ENCODE data around the gene PHF12. TPM values are rescaled to one million over a fixed set of nuclear protein-coding genes. Genes with fewer than 3 reads are reported as not detected.

The PHF12 gene
- 10 to 100 TPM; 42.3 to 48.1 (median 46.4) TPM for polyA plus RNA-seq (ENCODE audit: insufficient read length in 4 of 4)

DNA sequence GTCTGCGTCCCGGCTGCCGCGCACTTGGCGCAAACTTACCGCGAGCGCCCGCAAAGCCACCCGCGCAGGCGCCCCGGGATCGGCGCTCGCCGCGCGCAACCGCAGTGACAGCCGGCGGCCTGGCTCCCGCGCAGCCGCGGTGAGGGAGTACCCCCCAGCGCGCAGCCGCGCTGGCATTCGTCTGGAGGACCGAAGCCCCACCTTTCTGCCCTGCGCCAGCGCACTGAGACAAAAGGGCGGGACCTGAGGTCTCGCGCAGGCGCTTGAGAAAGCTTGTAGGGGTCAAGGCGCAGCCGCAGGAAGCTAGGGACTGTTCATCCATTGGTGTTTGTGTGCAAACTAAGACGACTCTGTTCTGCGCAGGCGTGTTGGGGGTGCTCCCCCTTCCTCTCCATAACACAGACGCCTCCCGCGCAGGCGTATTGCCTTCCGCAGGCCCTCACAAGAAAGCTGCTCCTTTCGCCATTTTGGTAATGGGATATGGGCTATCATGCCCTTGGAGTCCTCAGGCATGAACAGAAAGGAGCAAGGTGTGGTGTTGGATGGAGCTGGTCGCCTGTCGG is at the start of gene PHF12:
TSS of gene PHF12 (minus strand) at position 91 of the 563 bp plus-strand sequence. CDS start 558 bp downstream, outside the sequence.
- DNase-seq (ENCODE audit: low read depth in 4 of 4, low spot score in 3 of 4): peak; percentile 98 to 100 (median 99)

DNA sequence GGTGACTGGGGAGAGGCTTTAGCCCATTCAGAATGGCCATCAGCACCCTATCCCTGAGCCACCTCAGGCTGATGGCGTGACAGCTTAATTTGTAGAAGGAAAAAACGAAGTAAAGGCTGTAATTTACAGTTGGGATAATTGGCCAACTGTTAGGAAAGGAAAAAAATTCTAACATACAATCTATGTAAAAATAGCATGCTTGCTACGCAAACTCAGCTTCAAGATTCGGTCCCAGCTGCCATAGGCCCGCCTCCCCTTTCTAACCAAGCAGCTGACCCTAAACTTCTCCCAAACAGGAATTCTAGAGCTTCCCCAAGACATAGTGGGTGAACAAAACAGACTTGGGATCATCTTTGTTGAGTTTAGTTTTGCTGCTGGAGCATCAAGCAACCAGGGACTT is 49.7 kb upstream of the PHF12 start:
- DNase-seq (ENCODE audit: low read depth in 4 of 4, low spot score in 3 of 4): no peak

DNA sequence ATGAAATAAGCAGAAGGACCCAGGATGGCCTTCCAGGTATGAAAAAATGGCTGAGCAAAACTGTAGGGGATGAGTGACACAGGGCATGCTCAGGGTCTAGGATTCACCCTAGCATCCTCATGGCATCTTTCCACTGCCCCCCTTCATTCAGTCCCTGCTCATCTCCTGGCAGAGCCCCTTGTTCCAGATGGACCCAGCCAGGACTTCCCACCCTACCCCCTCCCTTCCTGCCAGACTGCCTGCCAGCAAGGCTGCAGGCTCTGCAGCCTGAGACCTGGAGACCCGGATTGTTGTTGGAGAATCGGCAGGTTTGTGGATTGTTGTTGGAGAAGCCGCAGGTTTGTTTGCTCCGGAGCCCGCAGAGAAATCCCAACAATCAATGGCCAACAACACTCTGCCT is 47.9 kb upstream of the PHF12 start:
- no peak for DNase-seq (ENCODE audit: low read depth in 4 of 4, low spot score in 3 of 4)

DNA sequence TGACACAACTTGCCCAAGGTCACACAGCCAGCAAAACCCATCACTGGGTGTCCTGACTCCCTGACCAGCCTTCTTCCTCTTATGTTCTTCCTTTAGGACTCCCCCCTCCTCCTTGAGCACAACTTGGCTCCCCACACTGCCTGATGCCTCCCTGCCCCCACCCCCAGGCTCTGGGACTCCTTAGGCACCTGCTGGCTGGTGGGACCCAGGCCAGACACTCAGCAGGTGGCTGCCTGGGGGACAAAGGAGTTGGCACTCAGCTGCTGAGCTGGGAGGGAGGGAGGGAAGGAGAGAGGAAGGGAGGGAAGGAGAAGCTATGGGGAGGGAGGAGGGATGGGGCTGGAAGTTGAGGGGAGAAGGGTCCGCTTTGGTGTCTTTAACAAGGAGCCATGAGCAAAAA is 46.5 kb upstream of the PHF12 start:
- no peak for DNase-seq (ENCODE audit: low read depth in 4 of 4, low spot score in 3 of 4)

DNA sequence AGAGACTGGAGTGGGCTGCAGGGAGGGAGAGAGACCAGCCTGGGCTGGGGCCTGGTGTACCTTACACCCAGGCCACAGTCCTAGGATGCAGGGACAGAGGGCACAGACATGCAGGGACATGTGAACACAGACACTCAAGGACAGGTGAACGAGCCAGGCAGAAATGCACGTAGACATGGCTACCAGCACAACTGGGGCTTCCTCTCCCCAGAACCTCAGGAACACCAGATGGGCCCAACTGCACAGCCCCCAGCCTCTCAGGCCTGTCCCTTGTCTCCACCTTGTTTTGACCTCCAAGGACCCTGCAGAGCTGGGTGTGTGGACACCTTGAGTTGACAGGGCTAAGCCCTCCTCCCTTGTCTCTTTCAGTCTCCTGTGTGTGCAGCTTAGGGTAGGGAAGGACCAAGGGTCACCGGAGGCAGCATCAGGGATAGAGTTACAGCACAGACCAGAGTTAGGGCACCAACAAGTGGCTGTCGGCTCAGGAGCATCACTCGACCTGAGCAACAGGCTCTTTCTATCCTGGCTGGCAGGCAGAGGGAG is 45.3 kb upstream of the PHF12 start:
- DNase-seq (ENCODE audit: low read depth in 4 of 4, low spot score in 3 of 4): no peak

DNA sequence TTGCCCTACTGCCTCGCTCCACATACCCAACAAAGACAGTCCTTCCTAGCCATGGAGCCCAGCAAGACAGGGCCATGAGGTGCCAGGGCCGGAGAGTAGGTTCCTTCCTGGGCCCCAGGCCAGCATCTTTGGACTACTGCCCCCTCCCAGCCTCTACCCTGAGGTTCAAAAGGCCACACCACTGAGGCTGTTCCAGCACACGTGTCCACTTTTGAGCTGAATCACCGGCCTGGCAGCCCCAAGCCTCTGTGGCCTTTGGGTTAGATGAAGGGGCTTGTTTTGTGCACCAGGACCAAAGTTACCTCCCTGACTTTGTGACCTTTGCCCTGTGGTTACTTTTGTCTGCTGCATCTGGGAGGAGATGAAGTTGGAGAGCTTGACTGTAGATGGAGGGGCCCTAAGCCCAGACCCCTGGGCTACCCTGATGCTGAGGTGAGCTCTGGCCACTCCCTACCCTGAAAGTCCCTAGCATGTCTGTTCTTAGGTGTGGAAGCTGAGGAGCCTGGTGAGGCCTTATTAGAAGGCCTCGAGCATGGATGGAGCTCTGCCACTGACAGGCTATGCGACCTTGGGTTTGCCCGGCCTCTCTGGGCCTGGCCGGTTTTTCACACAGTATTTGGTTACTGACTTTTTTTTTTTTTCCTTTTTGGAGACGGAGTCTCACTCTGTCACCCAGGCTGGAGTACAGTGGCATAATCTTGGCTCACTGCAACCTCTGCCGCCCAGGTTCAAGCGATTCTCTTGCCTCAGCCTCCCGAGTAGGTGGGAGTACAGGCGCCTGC is 42.5 kb upstream of the PHF12 start:
- no peak for DNase-seq (ENCODE audit: low read depth in 4 of 4, low spot score in 3 of 4)

DNA sequence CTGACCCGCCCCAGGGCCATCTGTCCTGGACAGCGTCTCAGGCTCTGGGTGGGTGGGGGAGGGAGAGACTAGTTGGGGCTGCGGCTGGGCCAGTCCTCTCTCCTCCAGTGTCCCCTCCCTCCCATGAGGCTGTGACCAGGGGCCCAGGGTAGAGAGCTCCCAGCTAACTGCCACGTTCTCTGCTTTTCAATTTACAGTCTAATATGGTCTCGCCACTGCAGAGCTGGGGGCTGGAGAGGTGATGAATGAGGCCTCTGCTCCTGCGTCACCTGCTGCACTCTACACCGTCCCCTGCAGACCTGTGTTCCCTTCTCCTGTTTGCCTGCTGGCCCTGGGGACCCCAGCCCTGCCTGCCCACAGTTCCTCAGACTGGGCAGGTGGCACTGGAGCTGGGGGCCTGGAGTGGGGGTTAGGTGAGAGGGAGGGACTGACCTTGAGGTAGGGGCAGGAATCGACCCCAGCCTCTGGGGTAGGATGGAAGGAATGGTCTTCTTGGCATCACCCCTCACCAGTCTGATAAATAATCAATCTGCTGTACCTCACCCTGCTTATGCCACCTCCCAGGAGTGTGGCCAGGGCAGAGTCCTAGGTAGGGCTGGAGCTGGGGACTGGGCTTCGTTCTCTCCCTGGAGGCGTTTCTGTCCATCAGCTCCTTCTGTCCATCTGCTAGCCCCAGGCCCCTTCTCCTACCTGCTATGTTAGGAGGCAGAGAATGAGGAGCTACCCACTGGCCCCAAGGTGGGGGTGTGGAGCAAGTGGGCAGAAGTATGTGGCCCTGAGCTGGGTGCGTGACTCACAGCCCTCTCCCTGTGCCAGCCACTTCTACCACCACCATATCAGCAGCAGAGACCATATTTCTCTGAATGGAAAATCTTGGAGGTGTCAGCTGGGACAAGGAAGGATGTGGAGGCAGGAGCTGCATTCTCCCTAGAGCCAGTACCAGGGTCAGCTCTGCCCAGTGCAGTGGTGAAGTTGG is 41.6 kb upstream of the PHF12 start:
- DNase-seq (ENCODE audit: low read depth in 4 of 4, low spot score in 3 of 4): no peak

DNA sequence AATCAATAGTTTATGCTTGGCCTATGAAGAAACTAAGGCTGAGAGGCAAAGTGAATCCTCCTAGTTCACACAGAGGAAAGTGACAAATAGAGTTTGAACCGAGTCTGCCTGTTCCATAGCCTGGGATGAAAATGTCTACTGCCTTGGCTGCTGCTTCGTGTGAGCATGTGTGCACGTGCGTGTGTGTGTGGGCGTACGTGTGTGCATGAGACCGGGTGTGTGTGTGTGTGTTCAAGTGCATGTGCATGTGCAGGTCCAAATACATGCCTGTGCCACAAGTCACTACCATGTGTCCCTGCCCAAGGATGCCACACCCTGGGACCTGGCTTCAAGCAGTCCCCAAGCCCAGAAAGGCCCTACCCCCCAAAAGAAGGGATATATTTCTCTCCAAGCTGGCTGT is 40.9 kb upstream of the PHF12 start:
- no peak for DNase-seq (ENCODE audit: low read depth in 4 of 4, low spot score in 3 of 4)

DNA sequence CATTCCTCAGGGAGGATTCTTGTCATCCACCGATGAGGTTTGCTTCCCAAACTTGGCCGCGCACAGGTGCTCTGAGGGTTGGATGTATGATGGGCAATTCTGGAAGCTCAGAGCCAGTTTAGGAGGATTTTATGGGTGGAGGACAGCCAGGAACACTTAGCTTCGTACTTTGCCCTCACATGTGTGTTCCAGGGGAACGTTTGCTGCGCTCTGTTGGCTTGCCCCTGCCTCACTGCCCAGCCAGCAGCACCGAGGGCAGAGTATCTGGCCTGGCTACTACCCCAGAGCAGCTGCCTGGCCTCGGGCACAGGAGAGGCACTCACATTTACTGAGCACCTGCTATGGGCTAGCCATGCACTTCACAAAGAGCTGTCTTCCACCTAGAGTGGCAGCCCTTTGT is 40.5 kb upstream of the PHF12 start:
- DNase-seq (ENCODE audit: low read depth in 4 of 4, low spot score in 3 of 4): no peak

DNA sequence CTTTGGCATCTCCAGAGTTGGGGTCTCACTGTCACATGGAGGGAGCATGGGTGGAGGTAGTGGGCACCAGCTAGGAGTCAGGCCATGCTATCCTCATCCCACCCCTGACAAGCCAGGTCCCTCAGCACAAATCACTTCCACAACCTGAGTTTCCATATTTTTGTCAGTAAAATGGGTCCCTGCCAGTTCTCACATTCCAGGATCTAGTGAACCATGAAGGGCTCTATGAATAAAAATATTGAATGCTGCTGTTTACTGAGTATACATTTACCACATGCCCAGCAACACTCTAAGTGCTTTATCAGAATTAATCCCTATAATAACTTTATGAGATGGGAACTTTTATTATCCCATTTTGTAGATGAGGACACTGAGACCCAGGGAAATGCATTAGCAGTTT is 37.7 kb upstream of the PHF12 start:
- no peak for DNase-seq (ENCODE audit: low read depth in 4 of 4, low spot score in 3 of 4)

DNA sequence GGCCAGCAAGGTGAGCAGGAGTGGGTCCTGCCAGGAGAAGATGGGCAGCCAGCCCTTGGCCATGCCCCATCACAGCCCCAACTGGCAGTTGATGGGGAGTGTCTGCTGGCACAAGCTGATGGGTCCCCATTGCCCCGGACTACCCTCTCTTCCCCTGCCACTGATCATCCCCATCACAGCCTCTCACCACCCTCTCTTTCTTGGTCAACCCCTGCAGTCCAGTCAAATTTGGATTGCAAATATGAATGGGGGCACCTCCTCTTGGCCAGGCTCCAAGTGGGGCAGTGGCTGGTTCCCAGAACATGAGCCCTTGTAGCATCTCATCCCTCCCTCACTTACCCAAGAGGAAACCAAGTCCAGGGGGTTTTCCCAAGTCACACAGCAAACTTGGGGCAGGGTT is 37.2 kb upstream of the PHF12 start:
- DNase-seq (ENCODE audit: low read depth in 4 of 4, low spot score in 3 of 4): no peak

DNA sequence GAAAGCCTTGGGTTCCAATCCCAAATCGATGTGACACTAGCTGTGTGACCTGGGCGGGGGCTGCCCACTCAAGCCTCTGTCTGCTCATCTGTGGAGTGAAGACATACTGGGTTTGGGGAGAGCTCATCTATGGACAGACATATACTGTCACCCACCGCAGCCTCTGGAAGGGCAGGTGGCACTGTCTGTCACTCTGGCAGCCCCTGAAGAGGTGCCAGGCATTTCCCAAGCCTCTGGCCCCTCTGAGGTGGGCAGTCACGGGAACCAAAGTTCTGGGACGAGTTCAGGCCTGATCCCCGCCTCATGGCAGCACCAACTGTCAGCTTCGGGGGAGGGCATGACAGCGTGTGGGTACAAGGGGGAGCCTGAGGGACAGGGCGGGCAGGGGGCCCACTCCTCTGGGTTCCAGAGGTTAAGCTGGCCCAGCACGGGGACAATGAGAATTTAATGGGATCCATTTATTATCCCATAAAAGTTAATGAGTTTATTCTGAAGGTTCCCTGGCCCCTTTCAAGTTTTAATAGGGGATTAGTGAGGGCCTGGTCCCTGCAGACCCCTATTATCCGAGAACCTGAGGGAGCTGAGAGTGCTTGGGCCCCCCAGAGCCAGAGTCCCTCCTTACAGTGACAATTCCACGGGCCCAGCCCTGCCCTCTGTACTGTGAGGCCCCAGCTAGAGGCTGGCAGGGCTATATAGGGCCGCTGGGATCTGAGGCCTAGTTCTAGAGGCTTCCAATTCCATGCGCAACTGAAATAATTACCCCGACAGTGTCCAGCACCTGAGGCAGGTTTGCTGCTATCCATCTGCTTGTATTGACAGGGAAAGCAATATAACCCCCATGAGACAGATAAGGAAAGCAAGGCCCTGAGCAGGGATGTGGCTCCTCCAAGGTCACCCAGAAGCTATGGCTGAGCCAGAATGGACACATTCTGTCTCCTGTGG is 35.7 kb upstream of the PHF12 start:
- no peak for DNase-seq (ENCODE audit: low read depth in 4 of 4, low spot score in 3 of 4)

DNA sequence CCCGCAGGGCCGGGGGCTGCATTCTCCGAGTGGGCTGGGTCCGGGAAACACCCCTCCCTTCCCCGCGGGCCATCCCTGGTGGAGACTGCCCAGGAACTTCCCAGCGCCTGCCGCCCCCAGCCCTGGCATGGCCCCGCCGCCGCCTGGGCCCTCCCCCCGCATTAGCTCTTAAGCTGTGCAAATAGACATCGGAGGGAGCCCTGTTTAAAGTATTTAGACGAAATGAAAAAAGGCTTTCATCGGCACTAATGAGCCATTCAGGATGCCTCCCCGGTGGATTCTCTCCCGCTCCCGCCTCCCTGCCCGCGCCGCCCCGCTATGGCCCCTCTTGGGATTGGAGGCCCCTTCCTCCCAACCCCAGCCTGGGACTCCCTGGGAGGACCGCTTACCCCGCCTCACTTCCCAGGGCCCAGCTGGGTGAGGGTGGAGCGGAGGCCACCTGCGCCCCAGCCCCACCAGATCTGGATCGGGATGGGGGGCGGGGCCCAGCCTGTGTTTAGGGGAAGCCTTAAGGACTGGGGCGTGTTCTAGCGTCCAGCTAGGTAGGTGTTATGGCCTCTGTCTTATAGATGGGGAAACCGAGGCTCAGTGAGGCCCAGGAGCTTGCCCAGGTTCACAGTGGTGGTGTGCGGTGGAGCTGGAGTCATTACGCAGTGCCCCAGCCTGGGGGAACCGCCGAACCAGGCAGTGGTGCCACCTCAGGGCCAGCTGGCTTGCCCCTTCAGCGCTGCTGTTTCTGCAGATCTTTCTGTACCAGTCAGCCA is 34.8 kb upstream of the PHF12 start:
- no peak for DNase-seq (ENCODE audit: low read depth in 4 of 4, low spot score in 3 of 4)

DNA sequence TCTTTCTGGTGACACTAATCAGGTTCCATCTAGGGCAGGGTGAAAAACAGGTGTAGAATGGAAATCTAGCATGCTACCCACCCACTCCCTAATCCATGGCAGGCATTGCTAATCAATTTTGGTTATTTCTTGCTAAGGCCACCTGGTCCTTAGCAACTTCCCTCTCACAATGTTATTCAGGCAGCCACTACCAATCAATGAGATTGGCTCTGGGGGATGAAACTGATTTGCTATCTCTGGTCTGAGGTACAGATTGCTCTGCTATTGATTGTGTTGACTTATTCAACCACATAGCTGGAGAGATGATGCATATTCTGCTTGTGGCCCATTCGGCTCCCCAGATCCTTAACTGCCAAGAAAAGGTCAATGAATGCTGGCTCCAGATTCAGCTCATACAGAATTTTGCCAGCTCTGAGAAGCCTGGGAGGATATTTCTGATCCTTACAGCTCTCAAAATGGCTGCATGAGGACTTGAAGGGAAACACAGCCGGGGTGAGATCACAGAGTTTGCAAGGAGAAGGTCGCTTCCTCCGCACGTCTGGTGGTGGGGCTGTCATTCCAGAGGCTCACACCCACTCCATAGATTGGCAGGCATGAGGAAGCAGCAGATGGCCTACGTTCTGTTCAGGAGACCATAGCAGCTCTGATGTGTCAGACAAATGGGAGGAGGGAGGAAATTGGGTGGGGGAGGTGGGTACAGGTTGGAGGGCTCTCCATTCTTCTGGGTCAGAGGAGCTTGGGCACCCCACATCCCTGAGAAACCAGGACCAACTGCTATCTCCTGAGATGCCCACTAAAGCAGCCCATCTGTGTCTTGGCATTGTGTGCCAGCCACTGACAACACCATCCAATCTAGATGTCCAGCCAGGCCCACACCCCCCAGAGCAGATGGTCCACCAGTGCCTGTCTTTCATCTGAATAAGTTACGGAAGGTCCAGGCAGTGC is 32.2 kb upstream of the PHF12 start:
- DNase-seq (ENCODE audit: low read depth in 4 of 4, low spot score in 3 of 4): no peak

DNA sequence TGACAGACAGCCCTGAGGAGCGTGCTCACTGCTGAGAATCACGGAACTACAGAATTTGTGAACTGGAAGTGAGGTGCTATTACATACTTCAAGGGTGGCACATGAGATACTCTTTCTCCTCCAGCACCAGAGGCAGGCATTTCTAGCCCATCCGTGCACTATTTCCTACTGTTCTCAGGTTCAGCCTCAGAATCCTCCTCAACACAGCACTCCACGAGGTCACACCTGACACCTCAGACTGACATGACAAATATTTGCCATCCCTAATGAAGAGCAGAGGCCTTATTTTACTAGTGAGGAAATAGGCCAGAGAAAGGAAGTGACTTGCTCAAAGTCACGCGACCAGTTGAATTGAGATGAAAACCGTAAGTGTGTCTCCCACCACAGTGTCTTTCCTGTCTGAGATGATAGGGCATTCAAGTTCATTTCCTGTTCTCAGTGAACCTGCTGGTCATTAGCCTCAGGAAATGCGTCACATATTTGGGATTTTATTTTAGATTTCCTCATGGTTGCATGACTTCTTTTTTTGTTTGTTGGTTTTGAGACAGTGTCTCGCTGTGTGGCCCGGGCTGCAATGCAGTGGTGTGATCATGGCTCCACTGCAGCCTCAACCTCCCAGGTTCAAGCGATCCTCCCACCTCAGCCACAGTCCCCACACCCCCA is 30.9 kb upstream of the PHF12 start:
- DNase-seq (ENCODE audit: low read depth in 4 of 4, low spot score in 3 of 4): no peak

DNA sequence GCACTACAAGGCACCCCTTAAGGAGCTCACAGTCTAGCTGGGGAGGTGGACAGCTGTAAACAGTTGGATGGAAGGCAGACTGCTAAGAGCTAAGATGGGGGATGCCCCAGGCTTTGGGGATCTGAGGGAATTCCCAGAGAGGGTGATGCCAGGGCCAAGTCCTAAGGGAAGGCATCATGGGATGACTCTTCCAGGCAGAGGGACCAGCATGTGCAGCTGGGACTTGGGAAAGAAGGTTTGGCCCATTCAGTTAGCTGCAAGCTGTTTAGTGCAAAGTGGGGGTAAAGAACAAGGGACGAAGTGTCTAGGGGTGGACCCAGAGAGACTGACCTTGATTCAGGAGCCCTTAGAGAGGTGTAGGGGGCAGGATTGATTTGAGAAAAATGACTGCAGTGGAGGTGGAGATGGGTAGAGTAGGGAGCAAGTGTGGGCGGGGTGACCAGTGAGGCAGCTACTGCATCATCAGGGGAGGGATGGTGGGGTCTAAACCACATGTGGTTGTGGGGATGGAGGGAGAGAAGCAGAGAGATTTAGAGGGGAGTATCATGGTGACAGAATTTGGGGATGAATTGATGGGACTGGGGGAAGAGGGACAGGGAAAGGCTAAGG is 27.1 kb upstream of the PHF12 start:
- no peak for DNase-seq (ENCODE audit: low read depth in 4 of 4, low spot score in 3 of 4)
